DOHH2 (cell line): ENCODE data around the gene TMEM119.

ENCODE experiments used
- H3F3A ChIP-seq: fragments of 200-600 bp; sonication (generic), shearing (Covaris generic); 2 replicates; pipeline ENCODE4 v1.6.0; 2016; ENCODE audit warnings: antibody characterized with exemption, mild to moderate bottlenecking; ENCODE audit not compliant: control insufficient read depth, insufficient read depth
- H3K27ac ChIP-seq: fragments of 200-600 bp; sonication (generic); 2 replicates; pipeline ENCODE4 v1.5.1; 2014; ENCODE audit warnings: low read depth, mild to moderate bottlenecking, low read length, moderate library complexity
- H3K27me3 ChIP-seq: fragments of 200-600 bp; sonication (generic); 2 replicates; pipeline ENCODE4 v1.6.1; 2014; ENCODE audit warnings: mild to moderate bottlenecking, low read length, mixed read lengths; ENCODE audit not compliant: control insufficient read depth
- H3K36me3 ChIP-seq: fragments of 200-600 bp; sonication (generic); 2 replicates; pipeline ENCODE4 v1.6.1; 2014; ENCODE audit warnings: mild to moderate bottlenecking, low read length, moderate library complexity, mixed read lengths; ENCODE audit not compliant: control insufficient read depth
- H3K4me1 ChIP-seq: fragments of 200-600 bp; sonication (generic); 2 replicates; pipeline ENCODE4 v1.6.1; 2014; ENCODE audit warnings: mild to moderate bottlenecking, low read length, mixed read lengths; ENCODE audit not compliant: control insufficient read depth
- H3K4me2 ChIP-seq: fragments of 200-600 bp; sonication (generic); 2 replicates; pipeline ENCODE4 v1.6.0; 2014; ENCODE audit warnings: mild to moderate bottlenecking, low read length, moderate library complexity
- H3K4me3 ChIP-seq: fragments of 200-600 bp; sonication (generic); 2 replicates; pipeline ENCODE4 v1.5.1; 2014; ENCODE audit warnings: mild to moderate bottlenecking, low read length, mixed read lengths
- H3K79me2 ChIP-seq: fragments of 200-600 bp; sonication (generic); 2 replicates; pipeline ENCODE4 v1.6.1; 2014; ENCODE audit warnings: mild to moderate bottlenecking, low read length, mixed read lengths; ENCODE audit not compliant: control insufficient read depth
- H3K9me2 ChIP-seq: fragments of 200-600 bp; sonication (generic); replicated peaks from 2 replicates; pipeline ENCODE4 v1.6.1; 2014; ENCODE audit warnings: mild to moderate bottlenecking, low read length, mixed read lengths; ENCODE audit not compliant: control insufficient read depth
- H3K9me3 ChIP-seq: fragments of 200-600 bp; sonication (generic); 2 replicates; pipeline ENCODE4 v1.6.1; 2014; ENCODE audit warnings: antibody characterized with exemption, low read length, mixed read lengths; ENCODE audit not compliant: control insufficient read depth, insufficient read depth
- H4K20me1 ChIP-seq: fragments of 200-600 bp; sonication (generic); 2 replicates; pipeline ENCODE4 v1.6.0; 2014; ENCODE audit warnings: low read depth, mild to moderate bottlenecking, antibody characterized with exemption, low read length, moderate library complexity; ENCODE audit not compliant: control insufficient read depth, insufficient read depth
- CTCF ChIP-seq: fragments of 200-600 bp; sonication (generic); IDR thresholded peaks from one replicate; pipeline ENCODE4 v1.5.1; 2014; ENCODE audit warnings: antibody characterized with exemption, mild to moderate bottlenecking, low read depth, low read length; ENCODE audit not compliant: poor library complexity, severe bottlenecking
- EZH2phosphoT487 ChIP-seq: fragments of 200-600 bp; sonication (generic); IDR thresholded peaks from 2 replicates; pipeline ENCODE4 v1.6.1; 2017; ENCODE audit warnings: borderline replicate concordance, mild to moderate bottlenecking, antibody characterized with exemption, low read length, moderate library complexity, mixed read lengths

TMEM119 gene

GRCh38 chr12:108615918-108616317 lies 18.0 kb upstream of the TMEM119 start:
- H3K4me3 ChIP-seq, result no peak overlapping the region
- peaks cover 26% of the 10 kb centered on the region for H3K27me3 ChIP-seq
- H3K27ac ChIP-seq, result no peak overlapping the region
- no peaks in the 10 kb centered on the region for H3K9me2 ChIP-seq
- no peaks in the 10 kb centered on the region for H3F3A ChIP-seq
- H3K9me3 ChIP-seq, result peaks cover 10% of the 10 kb centered on the region; the same call in 1 of the 2 replicates
- peaks cover 30% of the 10 kb centered on the region for H3K4me1 ChIP-seq
- no peaks in the 10 kb centered on the region for H3K36me3 ChIP-seq
- no peak for TF ChIP-seq CTCF
- no peak for TF ChIP-seq EZH2phosphoT487
- H3K79me2 ChIP-seq, result no peaks in the 10 kb centered on the region
- no peaks in the 10 kb centered on the region for H4K20me1 ChIP-seq
- H3K4me2 ChIP-seq, result no peak overlapping the region

- Histone ChIP-seq H3K9me2 (no peaks in the 10 kb centered on the region), H3K4me1 (peaks cover 33% of the 10 kb centered on the region), H3K4me3 (no peak overlapping the region), H4K20me1 (no peaks in the 10 kb centered on the region), H3K36me3 (no peaks in the 10 kb centered on the region), H3K4me2 (no peak overlapping the region), H3K27ac (no peak overlapping the region), H3F3A (no peaks in the 10 kb centered on the region), H3K79me2 (no peaks in the 10 kb centered on the region), H3K27me3 (peaks cover 37% of the 10 kb centered on the region), H3K9me3 (peaks cover 10% of the 10 kb centered on the region; the same call in 1 of the 2 replicates)
- TF ChIP-seq EZH2phosphoT487 (no peak), CTCF (no peak)
Observed at GRCh38 chr12:108614639-108615038, 16.8 kb upstream of the TMEM119 start.

GRCh38 chr12:108614041-108614440 lies 16.2 kb upstream of the TMEM119 start:
- H3K4me2 ChIP-seq, result no peak overlapping the region
- peaks cover 10% of the 10 kb centered on the region; the same call in 1 of the 2 replicates for H3K9me3 ChIP-seq
- no peaks in the 10 kb centered on the region for H3K79me2 ChIP-seq
- H3K36me3 ChIP-seq, result no peaks in the 10 kb centered on the region
- peaks cover 36% of the 10 kb centered on the region for H3K4me1 ChIP-seq
- no peaks in the 10 kb centered on the region for H3F3A ChIP-seq
- no peak overlapping the region for H3K27ac ChIP-seq
- H3K9me2 ChIP-seq, result no peaks in the 10 kb centered on the region
- no peak overlapping the region for H3K4me3 ChIP-seq
- H4K20me1 ChIP-seq, result no peaks in the 10 kb centered on the region
- TF ChIP-seq EZH2phosphoT487 (no peak), CTCF (no peak)
- H3K27me3 ChIP-seq, result peaks cover 41% of the 10 kb centered on the region
